Ectodermal cell (in vitro differentiated cells): ENCODE data around the gene RFPL3.

Experiments
- H3K27ac ChIP-seq: 2 replicates; pipeline ENCODE4 v1.7.0; 2013; ENCODE audit warnings: mild to moderate bottlenecking, low read depth, low read length; ENCODE audit not compliant: insufficient read depth, poor library complexity, severe bottlenecking
- H3K27me3 ChIP-seq: 2 replicates; pipeline ENCODE4 v1.7.0; 2013; ENCODE audit warnings: mild to moderate bottlenecking, low read length; ENCODE audit not compliant: insufficient read depth, control insufficient read depth, poor library complexity, severe bottlenecking
- H3K36me3 ChIP-seq: one replicate; pipeline ENCODE4 v1.7.0; 2013; ENCODE audit warnings: low read length; ENCODE audit not compliant: control insufficient read depth, insufficient read depth
- H3K4me1 ChIP-seq: one replicate; pipeline ENCODE4 v1.7.0; 2013; ENCODE audit warnings: low read length; ENCODE audit not compliant: control insufficient read depth, insufficient read depth
- H3K4me3 ChIP-seq: 2 replicates; pipeline ENCODE4 v1.7.0; 2013; ENCODE audit warnings: low read depth, low read length, control low read depth; ENCODE audit not compliant: insufficient read depth
- H3K9me3 ChIP-seq: 2 replicates; pipeline ENCODE4 v1.7.0; 2013; ENCODE audit warnings: mild to moderate bottlenecking, low read length, moderate library complexity; ENCODE audit not compliant: control insufficient read depth
- WGBS, 2 experiments: methylation state at CpG; one replicate each; pipeline ENCODE4 v1.1.7; 2013; ENCODE audit warnings: missing lambda C conversion rate in 2 of 2; 5-methylcytosine and 5-hydroxymethylcytosine counted together

Gene RFPL3

GRCh38 chr22:32407936-32408335, 50.3 kb downstream of the RFPL3 start:
- Histone ChIP-seq H3K9me3 (no peaks in the 10 kb centered on the region), H3K27me3 (no peaks in the 10 kb centered on the region), H3K36me3 (peaks cover 21% of the 10 kb centered on the region), H3K4me3 (no peak overlapping the region), H3K4me1 (peaks cover 5% of the 10 kb centered on the region), H3K27ac (no peak overlapping the region)
- 48% methylated on average over 2 of the region's 2 CpGs for WGBS, 2 experiments

- no peaks in the 10 kb centered on the region for H3K27me3 ChIP-seq
- H3K4me1 ChIP-seq: peaks cover 5% of the 10 kb centered on the region
- no peak overlapping the region for H3K27ac ChIP-seq
- H3K4me3 ChIP-seq: no peak overlapping the region
- 98 to 99% methylated on average over 9 of the region's 9 CpGs for WGBS, 2 experiments
- no peaks in the 10 kb centered on the region for H3K9me3 ChIP-seq
- peaks cover 19% of the 10 kb centered on the region for H3K36me3 ChIP-seq
These were observed 52.3 kb downstream of the RFPL3 start for GRCh38 chr22:32409977-32410376.

DNA sequence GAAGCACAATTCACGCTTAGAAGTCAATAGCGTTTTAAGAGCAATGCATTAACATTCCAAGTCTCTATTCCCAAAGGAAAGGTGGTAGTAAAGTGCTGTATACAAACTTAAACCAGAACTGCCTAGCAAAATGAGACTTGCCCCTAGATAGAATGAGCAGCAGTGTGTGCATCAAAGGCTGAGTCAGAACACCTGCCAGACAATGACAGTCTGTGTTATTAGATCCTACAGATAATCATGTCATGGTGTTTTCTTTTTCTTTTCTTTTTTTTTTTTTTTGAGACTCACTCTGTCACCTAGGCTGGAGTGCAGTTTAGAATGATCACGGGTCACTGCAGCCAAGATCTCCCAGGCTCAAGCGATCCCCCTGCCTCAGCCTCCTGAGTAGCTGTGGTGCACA, 52.8 kb downstream of the RFPL3 start:
- Histone ChIP-seq H3K27me3 (no peaks in the 10 kb centered on the region), H3K4me3 (peak overlapping the region; percentile 96), H3K27ac (no peak overlapping the region), H3K4me1 (peaks cover 5% of the 10 kb centered on the region), H3K9me3 (no peaks in the 10 kb centered on the region), H3K36me3 (peaks cover 19% of the 10 kb centered on the region)
- WGBS, 2 experiments: 84 to 95% methylated on average over 2 to 4 of the region's 4 CpGs
